Adrenal gland (tissue), 12 donors: ENCODE data around the gene HOXA5. TPM values are rescaled to one million over a fixed set of nuclear protein-coding genes. Genes with fewer than 3 reads are reported as not detected.

ENCODE experiments used
- DNase-seq, 7 donors: peaks; one replicate each; pipeline ENCODE4 v3.0.0-alpha.2; 2019 to 2020
- H3K27ac ChIP-seq, 5 donors: fragments of 200-600 bp; sonication (generic) in 4 of 5; 1 replicate in 3 of 5; 2 replicates in 2 of 5; pipeline versions ENCODE4 v1.5.1 to v1.8.0; 2016 to 2020; ENCODE audit warnings: mild to moderate bottlenecking in 1 of 5
- H3K27me3 ChIP-seq: fragments of 200-600 bp; 2 replicates; pipeline ENCODE4 v1.8.0; 2021
- H3K36me3 ChIP-seq, 2 donors: fragments of 200-600 bp; replicated peaks in 1 of 2; 1 replicate in 1 of 2; 2 replicates in 1 of 2; pipeline versions ENCODE4 v1.5.1 to v1.8.0; 2018 to 2022
- H3K4me1 ChIP-seq, 2 donors: fragments of 200-600 bp; replicated peaks in 1 of 2; 1 replicate in 1 of 2; 2 replicates in 1 of 2; pipeline versions ENCODE4 v1.5.1 to v1.8.0; 2018 to 2021
- H3K4me3 ChIP-seq, 4 donors: fragments of 200-600 bp; sonication (generic) in 3 of 4; one replicate each; pipeline ENCODE4 v1.5.1; 2016 to 2018
- H3K9me3 ChIP-seq, 3 donors: fragments of 200-600 bp; sonication (generic) in 1 of 3; replicated peaks in 1 of 3; 1 replicate in 2 of 3; 2 replicates in 1 of 3; pipeline versions ENCODE4 v1.5.1 to v1.8.0; 2016 to 2021
- CTCF ChIP-seq, 6 experiments: fragments of 450-650 bp in 4 of 6; fragments of 200-600 bp in 2 of 6; sonication (generic) in 1 of 6; IDR thresholded peaks; 1 replicate in 5 of 6; 2 replicates in 1 of 6; pipeline versions ENCODE4 v1.5.1 to v1.8.0; 2016 to 2021; ENCODE audit warnings: antibody characterized with exemption in 6 of 6, mild to moderate bottlenecking in 2 of 6, moderate library complexity in 1 of 6
- POLR2A ChIP-seq, 2 donors: fragments of 450-650 bp; IDR thresholded peaks; one replicate each; pipeline ENCODE4 v1.6.1; 2017; ENCODE audit warnings: antibody characterized with exemption in 2 of 2, mild to moderate bottlenecking in 2 of 2, moderate library complexity in 1 of 2
- WGBS, 4 donors: extraction: QIAGEN DNeasy Blood & Tissue Kit in 2 of 4; methylation state at CpG; one replicate each; pipeline versions ENCODE4 v1.1.5 to v1.1.7; 2013 to 2017; 5-methylcytosine and 5-hydroxymethylcytosine counted together
- intact Hi-C, 2 donors: fragments of 100-400 bp; cut with DNase I; formaldehyde crosslinking; loops; one replicate each; pipeline versions ENCODE4 v1.14.1 to v1.15.0; 2022 to 2023
- microRNA counts, 2 donors: library from miRNA; unstranded; fragments of <30 nt; microRNA quantifications; one replicate each; lab custom pipeline; 2016
- microRNA-seq, 3 donors: library from miRNA; unstranded; fragments of <30 nt; microRNA quantifications; one replicate each; pipeline ENCODE4, GENCODE V29; 2017 to 2020
- polyA plus RNA-seq, 3 donors: library from polyadenylated mRNA; stranded (reverse); fragments of 200-250 nt in 2 of 3; fragments of 350-450 nt in 1 of 3; fragmentation: Illumina TruSeq in 1 of 3; extraction: RNeasy Lipid Tissue Mini Kit (QIAGEN cat#74804) in 1 of 3; gene quantifications; one replicate each; pipeline ENCODE4 v1.2.3, GENCODE V29; 2013 to 2014
- small RNA-seq, 2 donors: library from RNA; depleted of rRNA; stranded (forward); fragments of <200 nt; gene quantifications; one replicate each; pipeline ENCODE3, GENCODE V24; 2016
- total RNA-seq, 9 donors: library from RNA; depleted of rRNA in 4 of 9; stranded (reverse); fragments of >200 nt in 4 of 9; fragments of 120-200 nt in 1 of 9; fragmentation: NEBNext Ultra II Directional in 1 of 9; extraction: Animal tissue kit (Norgen Biotek cat#: 25700) in 1 of 9; gene quantifications; one replicate each; pipeline versions ENCODE4 v1.1.0 to v1.2.4, GENCODE V29; 2013 to 2023
- donor health status: healthy with polysubstance abuse.
- donor health status: Bipolar disorder and iron deficiency.
- donor health status: DM: yes; HTN: yes; CAD: no.
- donor health status: DM: no; HTN: no; CAD: no.
- donor health status: DM: no; HTN: no; CAD: no.
- donor health status: DM: yes; HTN: yes; CAD: no.

HOXA5 gene
- total and polyA plus RNA-seq, 12 donors = 21.8 to 132 (median 57.0) TPM

GRCh38 chr7:27091941-27092818 is 51.3 kb downstream of the HOXA5 start:
- no peaks in the 10 kb centered on the region for H3K9me3 ChIP-seq
- intact Hi-C loops = loop anchor here in 1 of 2 donors (10.0 kb wide), 1 partner anchor 227 kb away; the partner anchor contains the start of gene SKAP2
- H3K27ac ChIP-seq = no peak overlapping the region
- no peak for DNase-seq
- H3K4me3 ChIP-seq = no peak overlapping the region
- 62 to 73% (median 69%) methylated on average over 9 of the region's 9 CpGs for WGBS, 4 donors
- H3K36me3 ChIP-seq = no peaks in the 10 kb centered on the region
- H3K27me3 ChIP-seq = peaks cover 14% of the 10 kb centered on the region
- peaks cover 2 to 9% of the 10 kb centered on the region in 2 donors for H3K4me1 ChIP-seq
- TF ChIP-seq POLR2A (IDR thresholded peaks at IDR 0.05) = no peak
- TF ChIP-seq CTCF (IDR thresholded peaks at IDR 0.05) = no peak

- H3K4me3 ChIP-seq = no peak overlapping the region
- H3K36me3 ChIP-seq = no peaks in the 10 kb centered on the region
- peaks cover 15% of the 10 kb centered on the region for H3K27me3 ChIP-seq
- H3K4me1 ChIP-seq = peaks cover 0 to 5% of the 10 kb centered on the region in 2 donors
- H3K9me3 ChIP-seq = no peaks in the 10 kb centered on the region
- H3K27ac ChIP-seq = no peak overlapping the region
- no peak for DNase-seq
- TF ChIP-seq POLR2A (IDR thresholded peaks at IDR 0.05) (no peak), CTCF (IDR thresholded peaks at IDR 0.05) (no peak)
- 48 to 75% (median 66%) methylated on average over 3 of the region's 3 CpGs for WGBS, 4 donors
- intact Hi-C loops = loop anchor here in 1 of 2 donors (10.0 kb wide), 1 partner anchor 226 kb away; the partner anchor contains the start of gene SKAP2
These were observed 52.4 kb downstream of the HOXA5 start for GRCh38 chr7:27091105-27091504.

MicroRNAs within 50 kb of the gene (microRNA counts, 767-probe panel; counts per million panel counts)
- 0 counts per million in 2 donors for microRNA hsa-miR-196b-5p (lab: Ali Mortazavi, UCI)

Small RNAs within 50 kb of the gene (microRNA-seq; reads per million reads assigned to microRNA genes)
- 316 to 626 (median 352) reads per million in 3 donors for gene MIR196B

Small RNAs within 50 kb of the gene (small RNA-seq; reads per million reads assigned to genes)
- 0 reads per million in 2 donors for gene AC004080.5
- 0 reads per million in 2 donors for gene RF01977
- 0 reads per million in 2 donors for gene RF02140
- 0 reads per million in 2 donors for gene RF02141

Other genes with a start within 250 kb of the HOXA5 start
- gene HOXA1, start 47.7 kb downstream of the HOXA5 start, total RNA-seq = 1 to 10 TPM in 3 of 9 donors, under 1 TPM in 5, not detected in 1; 0.18 to 4.4 (median 0.90) TPM
- gene HOXA1, start 47.7 kb downstream of the HOXA5 start, polyA plus RNA-seq = under 1 TPM; 0.30 to 0.97 (median 0.32) TPM
- gene HOXA2, start 41.0 kb downstream of the HOXA5 start, total RNA-seq = 1 to 10 TPM in 6 of 9 donors, under 1 TPM in 2, not detected in 1; 0.41 to 5.7 (median 1.2) TPM
- 1 to 10 TPM; 1.2 to 2.8 (median 2.0) TPM for gene HOXA2, start 41.0 kb downstream of the HOXA5 start, polyA plus RNA-seq
- gene HOXA4, start 12.9 kb downstream of the HOXA5 start, total RNA-seq = 10 to 100 TPM in 1 of 9 donors, 1 to 10 TPM in 8; 3.3 to 10.9 (median 5.1) TPM
- 10 to 100 TPM in 2 of 3 donors, 1 to 10 TPM in 1; 9.3 to 12.6 (median 11.3) TPM for gene HOXA4, start 12.9 kb downstream of the HOXA5 start, polyA plus RNA-seq
- gene HOXA6, start 4.1 kb upstream of the HOXA5 start, total RNA-seq = 10 to 100 TPM in 7 of 9 donors, 1 to 10 TPM in 2; 6.7 to 27.2 (median 16.1) TPM
- 1 to 10 TPM; 1.3 to 5.6 (median 1.4) TPM for gene HOXA6, start 4.1 kb upstream of the HOXA5 start, polyA plus RNA-seq
- gene HOXA3, start 8.9 kb upstream of the HOXA5 start, total RNA-seq = 10 to 100 TPM in 2 of 9 donors, 1 to 10 TPM in 7; 2.3 to 32.7 (median 4.0) TPM
- 1 to 10 TPM; 1.0 to 3.7 (median 2.8) TPM for gene HOXA3, start 8.9 kb upstream of the HOXA5 start, polyA plus RNA-seq
- gene HOXA7, start 13.0 kb upstream of the HOXA5 start, total RNA-seq = 10 to 100 TPM in 8 of 9 donors, 1 to 10 TPM in 1; 7.9 to 39.1 (median 23.4) TPM
- 10 to 100 TPM in 2 of 3 donors, 1 to 10 TPM in 1; 9.7 to 25.3 (median 12.4) TPM for gene HOXA7, start 13.0 kb upstream of the HOXA5 start, polyA plus RNA-seq
- 10 to 100 TPM in 6 of 9 donors, 1 to 10 TPM in 3; 2.6 to 20.1 (median 12.4) TPM for gene HOXA9, start 21.9 kb upstream of the HOXA5 start, total RNA-seq
- gene HOXA9, start 21.9 kb upstream of the HOXA5 start, polyA plus RNA-seq = 10 to 100 TPM in 1 of 3 donors, 1 to 10 TPM in 2; 2.7 to 26.7 (median 4.4) TPM
- 10 to 100 TPM in 6 of 9 donors, 1 to 10 TPM in 2, under 1 TPM in 1; 0.11 to 14.7 (median 11.6) TPM for gene HOXA10, start 30.6 kb upstream of the HOXA5 start, total RNA-seq
- 10 to 100 TPM in 1 of 3 donors, 1 to 10 TPM in 2; 3.8 to 14.1 (median 4.2) TPM for gene HOXA10, start 30.6 kb upstream of the HOXA5 start, polyA plus RNA-seq
- gene HOXA11, start 41.6 kb upstream of the HOXA5 start, total RNA-seq = 1 to 10 TPM in 5 of 9 donors, under 1 TPM in 2, not detected in 2; 0.13 to 2.4 (median 1.2) TPM
- gene HOXA11, start 41.6 kb upstream of the HOXA5 start, polyA plus RNA-seq = 1 to 10 TPM in 1 of 3 donors, under 1 TPM in 2; 0.20 to 3.0 (median 0.40) TPM
- gene HOXA13, start 56.4 kb upstream of the HOXA5 start, total RNA-seq = 1 to 10 TPM in 1 of 9 donors, under 1 TPM in 7, not detected in 1; 0.19 to 1.4 (median 0.62) TPM
- 1 to 10 TPM in 1 of 3 donors, under 1 TPM in 2; 0.17 to 1.1 (median 0.24) TPM for gene HOXA13, start 56.4 kb upstream of the HOXA5 start, polyA plus RNA-seq
- 1 to 10 TPM in 6 of 9 donors, under 1 TPM in 1, not detected in 2; 0.69 to 8.7 (median 1.3) TPM for gene EVX1, start 99.1 kb upstream of the HOXA5 start, total RNA-seq
- under 1 TPM; 0.64 to 0.97 (median 0.88) TPM for gene EVX1, start 99.1 kb upstream of the HOXA5 start, polyA plus RNA-seq